Stimulated activated memory B cell treated with anti-CD40 and anti-IgM and Interleukin-4, amounts not matched to agents 10 μg/mL and 1 μg/mL and 100 μg/mL, for 72 hours (primary cell): Measurements from ENCODE around the gene HSPG2.

ENCODE experiments used
- ATAC-seq: fragments of 150-1000 bp; cut with Tn5 transposase; 2 replicates; pipeline ENCODE4 v1.10.0; 2021
- H3K27ac Mint-ChIP-seq: one replicate; pipeline ENCODE4 v1.8.0; 2022; ENCODE audit warnings: mild to moderate bottlenecking, mixed read lengths
- H3K27me3 Mint-ChIP-seq: one replicate; pipeline ENCODE4 v1.8.0; 2022; ENCODE audit warnings: mixed read lengths
- H3K36me3 Mint-ChIP-seq: one replicate; pipeline ENCODE4 v1.8.0; 2022; ENCODE audit warnings: mixed read lengths
- H3K4me1 Mint-ChIP-seq: one replicate; pipeline ENCODE4 v1.8.0; 2022; ENCODE audit warnings: mixed read lengths
- H3K4me3 Mint-ChIP-seq: one replicate; pipeline ENCODE4 v1.8.0; 2022; ENCODE audit warnings: mild to moderate bottlenecking, moderate library complexity, mixed read lengths
- H3K9me3 Mint-ChIP-seq: one replicate; pipeline ENCODE4 v1.8.0; 2022; ENCODE audit warnings: mixed read lengths

The HSPG2 gene

DNA sequence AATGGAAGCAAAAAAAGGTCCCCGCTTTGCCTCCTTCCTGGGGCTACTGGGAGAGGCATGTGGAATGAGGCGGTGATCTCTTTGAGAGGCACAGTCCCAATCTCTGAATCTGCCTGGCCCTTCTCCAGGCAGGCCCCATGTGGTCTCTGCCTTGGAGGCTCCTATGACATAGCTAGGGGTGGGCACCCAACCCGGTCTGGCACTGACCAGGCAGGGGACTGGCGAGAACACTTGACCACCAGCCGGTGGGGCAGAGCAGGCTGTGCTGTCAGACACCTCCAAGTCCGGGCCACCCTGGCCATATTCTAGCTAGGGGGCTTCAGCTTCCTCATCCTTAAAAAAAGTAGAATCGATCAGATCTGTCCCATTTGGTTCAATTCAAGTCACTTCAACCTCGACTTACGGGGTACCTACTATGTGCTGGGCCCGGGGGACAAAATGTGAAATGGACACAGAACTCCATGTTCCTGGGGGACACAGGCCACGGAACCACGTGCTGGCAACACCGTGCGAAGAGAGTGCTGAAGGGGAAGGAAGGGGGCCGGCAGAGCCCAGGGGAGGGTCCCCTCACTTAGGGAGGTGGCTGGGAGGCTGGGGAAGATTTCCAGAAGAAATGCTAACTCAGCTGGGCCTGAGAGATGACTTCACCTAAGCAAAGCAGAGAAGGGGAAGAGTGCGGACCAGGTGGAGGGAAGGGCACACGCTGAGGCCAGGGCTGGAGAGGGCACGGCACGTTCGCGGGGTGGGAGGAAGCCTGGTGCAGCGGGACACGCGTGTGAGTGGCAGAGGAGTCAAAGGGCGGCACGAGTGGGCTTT lies 33.3 kb downstream of the HSPG2 start:
- Mint-ChIP-seq H3K27me3 (peaks cover 16% of the 10 kb centered on the region), H3K27ac (no peak overlapping the region), H3K9me3 (no peaks in the 10 kb centered on the region), H3K4me3 (no peak overlapping the region), H3K4me1 (peaks cover 6% of the 10 kb centered on the region), H3K36me3 (no peaks in the 10 kb centered on the region)
- ATAC-seq: no peak

- no peaks in the 10 kb centered on the region for H3K36me3 Mint-ChIP-seq
- no peak for ATAC-seq
- peaks cover 6% of the 10 kb centered on the region for H3K4me1 Mint-ChIP-seq
- no peak overlapping the region for H3K27ac Mint-ChIP-seq
- H3K27me3 Mint-ChIP-seq: peaks cover 21% of the 10 kb centered on the region
- no peak overlapping the region for H3K4me3 Mint-ChIP-seq
- no peaks in the 10 kb centered on the region for H3K9me3 Mint-ChIP-seq
These were observed 34.8 kb downstream of the HSPG2 start for GRCh38 chr1:21902026-21903012.

DNA sequence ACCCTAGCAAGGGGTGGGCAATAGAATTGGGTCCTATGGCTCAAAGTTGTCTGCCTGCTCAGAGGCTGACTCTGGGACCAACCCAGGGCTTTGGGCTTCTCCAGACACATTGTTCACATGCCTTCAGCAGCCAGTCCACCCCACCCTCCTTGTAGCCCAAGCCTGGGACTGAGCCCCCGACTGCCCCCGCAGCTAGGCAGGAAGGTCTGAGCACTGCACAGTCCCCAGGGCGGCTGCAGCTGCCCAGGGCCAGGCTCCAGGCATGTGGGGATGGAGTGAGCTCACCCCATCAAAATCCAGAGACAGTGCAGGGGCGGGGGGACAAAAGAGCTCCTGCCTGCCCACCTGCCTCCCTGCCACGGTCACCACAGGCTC lies 35.6 kb downstream of the HSPG2 start:
- peak; percentile 3 for ATAC-seq
- no peaks in the 10 kb centered on the region for H3K9me3 Mint-ChIP-seq
- no peak overlapping the region for H3K4me3 Mint-ChIP-seq
- peaks cover 6% of the 10 kb centered on the region for H3K4me1 Mint-ChIP-seq
- no peaks in the 10 kb centered on the region for H3K36me3 Mint-ChIP-seq
- H3K27me3 Mint-ChIP-seq: peaks cover 21% of the 10 kb centered on the region
- no peak overlapping the region for H3K27ac Mint-ChIP-seq

DNA sequence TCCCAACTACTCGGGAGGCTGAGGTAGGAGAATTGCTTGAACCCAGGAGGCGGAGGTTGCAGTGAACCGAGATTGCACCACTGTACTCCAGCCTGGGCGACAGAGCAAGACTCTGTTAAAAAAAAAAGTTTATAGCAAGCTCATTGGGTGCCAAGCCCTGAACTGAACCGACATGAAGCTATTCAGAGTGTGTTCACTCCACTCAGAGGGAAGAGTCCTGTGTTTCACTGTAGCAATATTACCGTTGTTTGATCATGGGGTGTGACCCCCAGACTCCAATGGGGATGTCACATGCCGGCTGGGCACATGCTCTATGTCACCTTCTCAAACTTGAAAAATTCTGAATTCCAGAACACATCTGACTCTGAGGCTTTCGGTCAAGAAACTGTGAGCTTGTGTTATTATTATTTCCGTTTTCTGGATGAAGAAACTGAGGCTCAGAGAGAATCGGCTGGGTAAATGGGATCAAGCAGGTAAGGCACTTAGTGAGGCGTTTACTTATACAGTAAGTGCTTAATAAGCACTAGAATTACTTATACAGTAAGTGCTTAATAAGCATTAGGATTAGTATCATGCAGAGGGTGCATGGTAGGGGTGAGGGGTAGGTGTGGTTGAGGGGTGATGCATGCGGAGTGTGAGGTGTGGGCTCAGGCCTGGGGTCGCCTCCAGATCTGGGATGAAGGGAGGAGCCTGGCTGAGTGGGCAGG lies 36.2 kb downstream of the HSPG2 start:
- Mint-ChIP-seq H3K9me3 (no peaks in the 10 kb centered on the region), H3K27ac (no peak overlapping the region), H3K4me1 (peaks cover 6% of the 10 kb centered on the region), H3K27me3 (peaks cover 21% of the 10 kb centered on the region), H3K4me3 (no peak overlapping the region), H3K36me3 (no peaks in the 10 kb centered on the region)
- peak; percentile 28 for ATAC-seq

GRCh38 chr1:21899987-21900386 lies 37.1 kb downstream of the HSPG2 start:
- Mint-ChIP-seq H3K4me1 (peaks cover 6% of the 10 kb centered on the region), H3K9me3 (no peaks in the 10 kb centered on the region), H3K36me3 (no peaks in the 10 kb centered on the region), H3K27me3 (peaks cover 21% of the 10 kb centered on the region), H3K4me3 (no peak overlapping the region), H3K27ac (no peak overlapping the region)
- no peak for ATAC-seq

- no peaks in the 10 kb centered on the region for H3K36me3 Mint-ChIP-seq
- peaks cover 21% of the 10 kb centered on the region for H3K27me3 Mint-ChIP-seq
- peaks cover 6% of the 10 kb centered on the region for H3K4me1 Mint-ChIP-seq
- no peak overlapping the region for H3K4me3 Mint-ChIP-seq
- no peak overlapping the region for H3K27ac Mint-ChIP-seq
- H3K9me3 Mint-ChIP-seq: no peaks in the 10 kb centered on the region
- no peak for ATAC-seq
These were observed 37.8 kb downstream of the HSPG2 start for GRCh38 chr1:21899267-21899810.

GRCh38 chr1:21898326-21899200 lies 38.5 kb downstream of the HSPG2 start:
- Mint-ChIP-seq H3K27me3 (peaks cover 22% of the 10 kb centered on the region), H3K4me1 (peaks cover 6% of the 10 kb centered on the region), H3K4me3 (no peak overlapping the region), H3K9me3 (no peaks in the 10 kb centered on the region), H3K36me3 (no peaks in the 10 kb centered on the region), H3K27ac (no peak overlapping the region)
- ATAC-seq: no peak

DNA sequence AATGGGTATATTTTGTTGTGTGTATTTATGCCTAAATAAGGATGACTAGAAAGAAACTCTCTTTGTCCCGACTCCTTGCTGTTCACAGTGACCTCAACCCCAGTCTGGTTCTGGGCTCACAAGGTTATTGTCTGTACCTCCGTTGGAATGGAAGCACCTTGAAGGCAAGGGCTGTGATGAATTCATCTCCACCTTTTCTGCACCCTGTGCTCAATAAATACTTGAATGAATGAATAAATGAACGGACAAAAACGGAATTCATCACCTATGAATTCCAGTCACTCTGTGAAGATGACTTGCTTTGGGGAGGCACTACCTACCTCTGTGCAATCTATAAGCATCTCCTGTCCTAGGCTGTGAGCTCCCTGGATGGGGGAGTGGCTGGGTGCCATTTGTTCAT lies 39.3 kb downstream of the HSPG2 start:
- H3K9me3 Mint-ChIP-seq: no peaks in the 10 kb centered on the region
- peaks cover 29% of the 10 kb centered on the region for H3K27me3 Mint-ChIP-seq
- ATAC-seq: no peak
- H3K36me3 Mint-ChIP-seq: no peaks in the 10 kb centered on the region
- H3K27ac Mint-ChIP-seq: no peak overlapping the region
- peaks cover 6% of the 10 kb centered on the region for H3K4me1 Mint-ChIP-seq
- H3K4me3 Mint-ChIP-seq: no peak overlapping the region

DNA sequence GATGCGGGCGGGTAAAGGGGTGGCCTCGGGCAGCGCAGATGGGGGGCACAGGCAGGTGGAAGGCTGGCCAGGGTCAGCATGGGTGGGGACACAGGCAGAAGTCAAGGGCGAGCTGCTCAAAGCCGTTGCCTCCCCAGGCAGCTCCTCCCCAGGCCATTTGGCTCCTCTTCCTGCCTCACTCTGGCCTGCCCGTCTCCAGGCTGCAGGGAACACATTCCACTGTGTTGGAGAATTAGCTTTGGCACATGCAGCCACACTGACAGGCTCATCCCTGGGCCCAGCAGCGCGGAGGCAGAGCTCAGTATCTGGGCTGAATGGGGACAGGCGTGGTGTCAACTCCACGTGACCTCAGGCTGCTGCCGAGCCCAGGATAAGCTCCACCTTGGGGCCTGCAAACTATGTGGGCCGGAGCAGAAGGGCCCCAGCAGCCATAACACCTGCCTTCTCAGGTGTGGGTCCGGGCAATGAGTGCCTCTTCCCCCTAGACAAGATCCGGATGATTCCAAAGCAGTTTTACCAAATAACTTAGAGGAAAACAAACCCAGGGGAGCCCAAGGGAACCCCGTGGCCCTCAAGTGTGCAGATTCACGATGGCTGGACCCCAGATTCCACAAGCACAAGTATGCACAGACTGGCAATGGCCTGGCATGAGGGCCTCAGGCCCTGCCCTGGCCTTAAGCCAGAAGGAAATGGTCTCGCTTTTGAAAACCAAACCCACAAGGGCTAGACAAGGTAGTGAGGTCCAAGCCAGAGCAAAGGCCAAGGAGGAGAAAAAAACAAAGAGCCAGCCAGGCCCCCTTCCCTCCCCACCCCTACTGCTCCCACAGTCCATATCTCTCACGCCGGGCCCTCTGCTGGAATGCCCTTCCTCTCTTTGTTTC lies 40.2 kb downstream of the HSPG2 start:
- H3K36me3 Mint-ChIP-seq: no peaks in the 10 kb centered on the region
- no peak for ATAC-seq
- peaks cover 6% of the 10 kb centered on the region for H3K4me1 Mint-ChIP-seq
- H3K4me3 Mint-ChIP-seq: no peak overlapping the region
- no peak overlapping the region for H3K27ac Mint-ChIP-seq
- H3K27me3 Mint-ChIP-seq: peaks cover 29% of the 10 kb centered on the region
- H3K9me3 Mint-ChIP-seq: no peaks in the 10 kb centered on the region

DNA sequence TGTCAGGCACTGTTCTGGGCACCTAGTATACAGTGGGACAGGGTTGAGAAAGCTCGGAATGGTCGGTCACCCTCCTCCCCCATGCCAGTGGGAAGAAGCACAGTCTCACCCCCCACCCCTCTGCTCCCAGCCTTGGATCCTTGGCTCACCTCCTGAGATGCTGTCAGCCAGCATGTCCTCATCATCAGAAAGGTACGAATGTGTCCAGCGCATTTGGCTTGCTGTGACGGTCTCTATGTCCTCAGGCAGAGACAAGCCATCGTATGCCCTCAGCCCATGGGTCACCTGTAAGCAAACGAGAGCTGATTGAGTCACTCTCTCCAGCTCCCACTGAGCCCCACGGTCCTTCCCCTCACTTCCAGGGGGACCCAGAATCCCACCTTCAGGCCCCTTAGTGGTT lies 41.1 kb downstream of the HSPG2 start:
- H3K4me3 Mint-ChIP-seq: no peak overlapping the region
- no peak for ATAC-seq
- H3K4me1 Mint-ChIP-seq: peaks cover 6% of the 10 kb centered on the region
- no peaks in the 10 kb centered on the region for H3K36me3 Mint-ChIP-seq
- H3K27ac Mint-ChIP-seq: no peak overlapping the region
- no peaks in the 10 kb centered on the region for H3K9me3 Mint-ChIP-seq
- H3K27me3 Mint-ChIP-seq: peaks cover 29% of the 10 kb centered on the region

GRCh38 chr1:21894034-21894881 lies 42.9 kb downstream of the HSPG2 start:
- Mint-ChIP-seq H3K4me3 (no peak overlapping the region), H3K27me3 (peaks cover 17% of the 10 kb centered on the region), H3K27ac (peak overlapping the region; percentile 24)

GRCh38 chr1:21893046-21893805 lies 43.9 kb downstream of the HSPG2 start:
- Mint-ChIP-seq H3K36me3 (no peaks in the 10 kb centered on the region), H3K27ac (peak overlapping the region; percentile 24), H3K27me3 (peaks cover 8% of the 10 kb centered on the region), H3K4me1 (no peaks in the 10 kb centered on the region), H3K9me3 (no peaks in the 10 kb centered on the region), H3K4me3 (no peak overlapping the region)
- ATAC-seq: no peak

More at GRCh38 chr1:21894034-21894881, 42.9 kb downstream of the HSPG2 start:
- Mint-ChIP-seq H3K36me3 (no peaks in the 10 kb centered on the region), H3K9me3 (no peaks in the 10 kb centered on the region), H3K4me1 (no peaks in the 10 kb centered on the region)
- ATAC-seq: peak; percentile 27
